ENCODE data around the gene CDYL2. TPM values are rescaled to one million over a fixed set of nuclear protein-coding genes. Genes with fewer than 3 reads are reported as not detected.
A peak's percentile ranks its signal among the peaks of the same experiment; 100 is the strongest.

The CDYL2 gene
- total and polyA plus RNA-seq, 4 donors = 1.3 to 12.6 (median 3.7) TPM

DNA sequence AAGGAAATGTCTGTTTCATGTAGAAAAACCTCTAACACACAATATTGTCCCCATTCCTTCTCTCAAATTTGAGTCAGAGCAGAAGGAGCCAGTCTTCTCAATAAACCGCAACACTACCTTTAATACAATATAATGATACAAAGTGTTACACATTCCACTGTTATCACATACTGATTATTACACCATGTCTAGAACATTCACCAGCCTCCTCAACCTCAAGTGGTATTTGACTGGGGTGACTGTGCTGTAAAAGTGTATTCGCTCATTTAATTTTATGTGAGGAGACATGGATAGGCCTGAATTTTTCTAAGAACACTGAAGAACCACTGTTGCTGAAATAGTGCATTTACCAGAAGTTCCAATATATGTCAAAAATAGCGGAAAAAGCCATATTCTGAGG lies 10.3 kb downstream of the CDYL2 start:
- Histone ChIP-seq H3K9ac (ENCODE audit: insufficient read depth in 1 of 2, low read length in 2 of 2) (no peak overlapping the region), H3K27ac (ENCODE audit: low read depth in 1 of 2, low read length in 1 of 2) (no peak overlapping the region), H3K4me1 (ENCODE audit: control insufficient read depth in 5 of 5, insufficient read depth in 5 of 5, low read length in 5 of 5) (no peaks in the 10 kb centered on the region), H3K36me3 (ENCODE audit: control insufficient read depth in 4 of 4, insufficient read depth in 4 of 4, low read length in 4 of 4) (no peaks in the 10 kb centered on the region), H3K27me3 (ENCODE audit: control insufficient read depth in 3 of 3, insufficient read depth in 3 of 3, low read length in 2 of 3) (no peaks in the 10 kb centered on the region), H3K9me3 (ENCODE audit: control insufficient read depth in 4 of 4, insufficient read depth in 3 of 4, low read length in 3 of 4) (peaks cover 0 to 4% (median 2%) of the 10 kb centered on the region in 4 donors), H3K4me3 (no peak overlapping the region)
- DNase-seq (no peak), ATAC-seq (ENCODE audit: insufficient read depth, low FRiP score) (no peak)
- TF ChIP-seq, protein P1, sequence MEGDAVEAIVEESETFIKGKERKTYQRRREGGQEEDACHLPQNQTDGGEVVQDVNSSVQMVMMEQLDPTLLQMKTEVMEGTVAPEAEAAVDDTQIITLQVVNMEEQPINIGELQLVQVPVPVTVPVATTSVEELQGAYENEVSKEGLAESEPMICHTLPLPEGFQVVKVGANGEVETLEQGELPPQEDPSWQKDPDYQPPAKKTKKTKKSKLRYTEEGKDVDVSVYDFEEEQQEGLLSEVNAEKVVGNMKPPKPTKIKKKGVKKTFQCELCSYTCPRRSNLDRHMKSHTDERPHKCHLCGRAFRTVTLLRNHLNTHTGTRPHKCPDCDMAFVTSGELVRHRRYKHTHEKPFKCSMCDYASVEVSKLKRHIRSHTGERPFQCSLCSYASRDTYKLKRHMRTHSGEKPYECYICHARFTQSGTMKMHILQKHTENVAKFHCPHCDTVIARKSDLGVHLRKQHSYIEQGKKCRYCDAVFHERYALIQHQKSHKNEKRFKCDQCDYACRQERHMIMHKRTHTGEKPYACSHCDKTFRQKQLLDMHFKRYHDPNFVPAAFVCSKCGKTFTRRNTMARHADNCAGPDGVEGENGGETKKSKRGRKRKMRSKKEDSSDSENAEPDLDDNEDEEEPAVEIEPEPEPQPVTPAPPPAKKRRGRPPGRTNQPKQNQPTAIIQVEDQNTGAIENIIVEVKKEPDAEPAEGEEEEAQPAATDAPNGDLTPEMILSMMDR (IDR thresholded peaks at IDR 0.05; ENCODE audit: control extremely low read depth, extremely low read depth) = no peak
- WGBS, 2 donors = 76 to 95% methylated on average over 3 of the region's 3 CpGs

DNA sequence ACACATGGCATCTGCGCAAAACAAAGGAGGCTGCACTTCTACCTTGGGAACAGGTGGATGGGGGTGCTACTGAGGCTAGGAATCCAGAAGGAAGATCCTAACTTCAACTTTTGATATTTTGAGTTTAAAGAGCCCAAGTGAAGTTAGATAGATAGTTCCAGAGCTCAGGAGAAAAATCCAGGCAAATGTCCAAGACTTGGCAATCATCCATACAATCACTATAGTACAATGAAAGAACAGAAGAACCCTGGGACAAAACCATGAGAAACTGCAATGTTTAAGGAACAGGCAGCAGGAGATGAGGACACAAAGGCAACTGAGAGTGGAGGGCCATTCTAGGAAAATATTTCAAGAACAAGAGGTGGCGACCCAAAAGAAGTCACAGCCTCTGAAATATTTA lies 12.4 kb downstream of the CDYL2 start:
- peaks cover 0 to 4% (median 2%) of the 10 kb centered on the region in 4 donors for H3K9me3 ChIP-seq (ENCODE audit: control insufficient read depth in 4 of 4, insufficient read depth in 3 of 4, low read length in 3 of 4)
- H3K36me3 ChIP-seq (ENCODE audit: control insufficient read depth in 4 of 4, insufficient read depth in 4 of 4, low read length in 4 of 4) = no peaks in the 10 kb centered on the region
- H3K9ac ChIP-seq (ENCODE audit: insufficient read depth in 1 of 2, low read length in 2 of 2) = no peak overlapping the region
- no peak overlapping the region for H3K27ac ChIP-seq (ENCODE audit: low read depth in 1 of 2, low read length in 1 of 2)
- no peak for ATAC-seq (ENCODE audit: insufficient read depth, low FRiP score)
- no peaks in the 10 kb centered on the region for H3K27me3 ChIP-seq (ENCODE audit: control insufficient read depth in 3 of 3, insufficient read depth in 3 of 3, low read length in 2 of 3)
- no peaks in the 10 kb centered on the region for H3K4me1 ChIP-seq (ENCODE audit: control insufficient read depth in 5 of 5, insufficient read depth in 5 of 5, low read length in 5 of 5)
- peak in 2 of 3 donors; percentile 11 to 39 for DNase-seq
- TF ChIP-seq, protein P1 (IDR thresholded peaks at IDR 0.05; ENCODE audit: control extremely low read depth, extremely low read depth) = no peak
- WGBS, 2 donors = 92 to 98% methylated on average over 2 of the region's 2 CpGs
- no peak overlapping the region for H3K4me3 ChIP-seq

DNA sequence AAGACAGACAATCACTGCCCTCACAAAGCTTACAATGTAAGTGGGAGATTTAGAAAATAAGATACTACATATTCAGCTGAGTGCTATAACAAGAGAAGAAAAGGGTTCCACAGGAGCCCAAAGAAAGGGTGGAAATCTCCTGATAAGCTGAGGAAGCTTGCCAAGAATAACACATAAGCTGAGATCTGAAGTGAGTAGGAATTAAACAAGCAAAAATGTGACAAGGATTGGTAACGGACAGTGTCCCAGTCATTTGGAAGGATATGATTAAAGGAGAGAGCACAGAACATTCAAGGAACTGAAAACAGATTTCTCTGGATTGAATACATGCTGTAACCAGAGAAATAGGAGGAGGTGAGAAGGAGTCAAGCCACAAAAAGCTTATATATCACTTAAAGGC lies 13.0 kb downstream of the CDYL2 start:
- H3K4me1 ChIP-seq (ENCODE audit: control insufficient read depth in 5 of 5, insufficient read depth in 5 of 5, low read length in 5 of 5) = no peaks in the 10 kb centered on the region
- no peaks in the 10 kb centered on the region for H3K27me3 ChIP-seq (ENCODE audit: control insufficient read depth in 3 of 3, insufficient read depth in 3 of 3, low read length in 2 of 3)
- DNase-seq (no peak), ATAC-seq (ENCODE audit: insufficient read depth, low FRiP score) (no peak)
- peaks cover 0 to 4% (median 2%) of the 10 kb centered on the region in 4 donors for H3K9me3 ChIP-seq (ENCODE audit: control insufficient read depth in 4 of 4, insufficient read depth in 3 of 4, low read length in 3 of 4)
- H3K4me3 ChIP-seq = no peak overlapping the region
- no peak overlapping the region for H3K27ac ChIP-seq (ENCODE audit: low read depth in 1 of 2, low read length in 1 of 2)
- H3K36me3 ChIP-seq (ENCODE audit: control insufficient read depth in 4 of 4, insufficient read depth in 4 of 4, low read length in 4 of 4) = no peaks in the 10 kb centered on the region
- TF ChIP-seq, protein P1 (IDR thresholded peaks at IDR 0.05; ENCODE audit: control extremely low read depth, extremely low read depth) = no peak
- H3K9ac ChIP-seq (ENCODE audit: insufficient read depth in 1 of 2, low read length in 2 of 2) = no peak overlapping the region
- 51 to 78% methylated on average over 1 of the region's 1 CpG for WGBS, 2 donors

DNA sequence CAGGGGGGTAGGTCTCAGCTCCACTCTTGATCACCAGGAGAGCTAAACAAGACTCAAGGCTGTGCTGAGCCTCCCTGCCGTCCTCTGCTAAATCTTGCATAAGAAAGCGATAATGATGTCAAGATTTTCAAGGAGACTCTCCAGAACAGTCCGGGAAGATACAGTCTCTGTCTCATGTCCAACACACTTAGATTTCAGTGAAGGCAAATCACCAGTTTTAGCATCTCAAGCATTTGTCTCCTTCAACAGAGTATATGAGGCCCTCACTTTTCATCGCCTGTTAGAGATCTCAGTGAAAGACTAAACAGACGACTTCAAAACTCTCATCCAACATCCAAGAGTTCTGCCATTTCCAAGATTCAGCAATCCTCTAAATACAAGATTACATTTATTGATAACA lies 13.6 kb downstream of the CDYL2 start:
- no peak overlapping the region for H3K9ac ChIP-seq (ENCODE audit: insufficient read depth in 1 of 2, low read length in 2 of 2)
- TF ChIP-seq, protein P1 (IDR thresholded peaks at IDR 0.05; ENCODE audit: control extremely low read depth, extremely low read depth) = no peak
- ATAC-seq (ENCODE audit: insufficient read depth, low FRiP score) = no peak
- no peak overlapping the region for H3K27ac ChIP-seq (ENCODE audit: low read depth in 1 of 2, low read length in 1 of 2)
- H3K27me3 ChIP-seq (ENCODE audit: control insufficient read depth in 3 of 3, insufficient read depth in 3 of 3, low read length in 2 of 3) = no peaks in the 10 kb centered on the region
- no peaks in the 10 kb centered on the region for H3K36me3 ChIP-seq (ENCODE audit: control insufficient read depth in 4 of 4, insufficient read depth in 4 of 4, low read length in 4 of 4)
- WGBS, 2 donors = 94% methylated on average over 5 of the region's 5 CpGs
- peaks cover 0 to 4% (median 2%) of the 10 kb centered on the region in 4 donors for H3K9me3 ChIP-seq (ENCODE audit: control insufficient read depth in 4 of 4, insufficient read depth in 3 of 4, low read length in 3 of 4)
- no peaks in the 10 kb centered on the region for H3K4me1 ChIP-seq (ENCODE audit: control insufficient read depth in 5 of 5, insufficient read depth in 5 of 5, low read length in 5 of 5)
- no peak for DNase-seq
- H3K4me3 ChIP-seq = no peak overlapping the region

Data from lung (tissue), 12 donors.